ENCODE measurements around the gene IFNG-AS1.

IFNG-AS1 gene

GRCh38 chr12:68020699-68021098, 31.5 kb downstream of the IFNG-AS1 start:
- no peak overlapping the region for H3K18ac ChIP-seq (ENCODE audit: low read length)
- DNase-seq, result no peak
- H3K14ac ChIP-seq (ENCODE audit: low read length), result no peak overlapping the region
- no peak overlapping the region for H3K4ac ChIP-seq (ENCODE audit: low read depth, low read length)
- no peak overlapping the region for H3K4me3 ChIP-seq (ENCODE audit: low read depth, low read length)
- H2AFZ ChIP-seq (ENCODE audit: insufficient read depth, low read length, poor library complexity), result no peak overlapping the region
- H4K91ac ChIP-seq (ENCODE audit: low read depth, low read length), result no peak overlapping the region
- no peak overlapping the region for H3K9ac ChIP-seq (ENCODE audit: low read length)
- no peak overlapping the region for H3K4me2 ChIP-seq (ENCODE audit: low read length)
- no peaks in the 10 kb centered on the region for H3K4me1 ChIP-seq (ENCODE audit: control insufficient read depth in 1 of 2, insufficient read depth in 2 of 2, low read length in 2 of 2)
- no peak overlapping the region for H2BK12ac ChIP-seq (ENCODE audit: low read length)
- no peaks in the 10 kb centered on the region for H3K9me3 ChIP-seq (ENCODE audit: insufficient read depth, low read depth, low read length)
- H3K23ac ChIP-seq (ENCODE audit: low read length), result no peak overlapping the region
- H2BK120ac ChIP-seq (ENCODE audit: insufficient read depth, low read length, poor library complexity), result no peak overlapping the region
- no peak overlapping the region for H2AK5ac ChIP-seq (ENCODE audit: low read length)
- H3K79me1 ChIP-seq (ENCODE audit: low read length), result no peaks in the 10 kb centered on the region
- no peaks in the 10 kb centered on the region for H3K36me3 ChIP-seq (ENCODE audit: control insufficient read depth in 1 of 2, insufficient read depth in 2 of 2, low read length in 2 of 2)
- WGBS (ENCODE audit: extremely low coverage, insufficient coverage, insufficient read length), result no CpG with 5 or more reads among the region's 5 CpGs
- H2BK5ac ChIP-seq (ENCODE audit: low read depth, low read length, poor library complexity), result no peak overlapping the region
- no peak overlapping the region for H4K12ac ChIP-seq (ENCODE audit: low read depth, low read length)
- no peaks in the 10 kb centered on the region for H3K27me3 ChIP-seq (ENCODE audit: insufficient read depth, low read length)
- H4K8ac ChIP-seq (ENCODE audit: low read depth, low read length), result no peak overlapping the region
- H3K79me2 ChIP-seq (ENCODE audit: control insufficient read depth, insufficient read depth, low read length, poor library complexity), result no peaks in the 10 kb centered on the region
- no peak overlapping the region for H3K27ac ChIP-seq (ENCODE audit: low read depth, low read length)

DNA sequence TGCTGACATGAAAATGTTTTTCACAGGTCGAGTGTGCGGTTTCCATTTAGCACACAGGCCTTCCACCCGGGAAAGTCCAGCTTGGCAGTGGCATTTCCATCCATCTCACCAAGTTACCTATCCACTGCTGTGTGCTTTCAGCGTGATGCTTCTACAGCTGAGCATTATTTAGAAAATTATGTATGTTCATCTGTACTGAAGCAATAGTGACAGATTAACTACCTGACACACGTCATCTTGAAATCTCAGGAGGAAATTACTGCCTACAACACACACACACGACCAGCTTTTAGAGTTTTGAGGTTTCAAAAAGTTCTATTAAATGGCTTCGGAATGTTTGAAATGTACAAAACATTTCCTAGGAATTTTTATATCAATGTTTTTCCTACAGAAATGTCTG, 39.4 kb downstream of the IFNG-AS1 start:
- H3K9ac ChIP-seq (ENCODE audit: low read length), result no peak overlapping the region
- no peaks in the 10 kb centered on the region for H3K27me3 ChIP-seq (ENCODE audit: insufficient read depth, low read length)
- H2BK5ac ChIP-seq (ENCODE audit: low read depth, low read length, poor library complexity), result no peak overlapping the region
- no peak overlapping the region for H3K23ac ChIP-seq (ENCODE audit: low read length)
- no peak overlapping the region for H3K4ac ChIP-seq (ENCODE audit: low read depth, low read length)
- DNase-seq, result no peak
- WGBS (ENCODE audit: extremely low coverage, insufficient coverage, insufficient read length), result no CpG with 5 or more reads among the region's 7 CpGs
- H3K36me3 ChIP-seq (ENCODE audit: control insufficient read depth in 1 of 2, insufficient read depth in 2 of 2, low read length in 2 of 2), result no peaks in the 10 kb centered on the region
- H4K91ac ChIP-seq (ENCODE audit: low read depth, low read length), result no peak overlapping the region
- no peak overlapping the region for H3K4me3 ChIP-seq (ENCODE audit: low read depth, low read length)
- no peak overlapping the region for H2AK5ac ChIP-seq (ENCODE audit: low read length)
- H3K14ac ChIP-seq (ENCODE audit: low read length), result no peak overlapping the region
- no peak overlapping the region for H2AFZ ChIP-seq (ENCODE audit: insufficient read depth, low read length, poor library complexity)
- H3K18ac ChIP-seq (ENCODE audit: low read length), result no peak overlapping the region
- H3K27ac ChIP-seq (ENCODE audit: low read depth, low read length), result no peak overlapping the region
- no peak overlapping the region for H2BK12ac ChIP-seq (ENCODE audit: low read length)
- H3K79me1 ChIP-seq (ENCODE audit: low read length), result no peaks in the 10 kb centered on the region
- H3K4me2 ChIP-seq (ENCODE audit: low read length), result no peak overlapping the region
- no peak overlapping the region for H2BK120ac ChIP-seq (ENCODE audit: insufficient read depth, low read length, poor library complexity)
- H3K4me1 ChIP-seq (ENCODE audit: control insufficient read depth in 1 of 2, insufficient read depth in 2 of 2, low read length in 2 of 2), result no peaks in the 10 kb centered on the region
- H4K8ac ChIP-seq (ENCODE audit: low read depth, low read length), result no peak overlapping the region
- no peak overlapping the region for H4K12ac ChIP-seq (ENCODE audit: low read depth, low read length)
- H3K79me2 ChIP-seq (ENCODE audit: control insufficient read depth, insufficient read depth, low read length, poor library complexity), result no peaks in the 10 kb centered on the region
- H3K9me3 ChIP-seq (ENCODE audit: insufficient read depth, low read depth, low read length), result no peaks in the 10 kb centered on the region

DNA sequence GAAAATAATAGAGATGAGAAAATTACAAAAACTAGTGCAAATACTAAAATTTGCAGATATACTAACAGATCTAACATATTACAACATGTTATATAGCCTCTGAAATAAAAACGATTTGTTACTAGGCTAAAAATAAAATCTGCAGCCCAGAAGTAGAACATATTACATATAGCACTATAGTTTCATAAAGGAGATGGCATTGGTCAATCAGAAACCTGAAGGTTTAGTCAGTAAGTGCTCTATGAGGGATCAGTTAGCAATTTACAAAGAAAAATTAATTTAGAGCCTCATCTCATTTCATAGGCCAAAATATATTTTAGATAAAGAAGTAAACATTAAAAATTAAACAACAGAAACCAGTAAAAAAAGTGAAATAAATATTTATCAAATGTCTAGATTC, 41.0 kb downstream of the IFNG-AS1 start:
- H2AK5ac ChIP-seq (ENCODE audit: low read length), result no peak overlapping the region
- H3K4me2 ChIP-seq (ENCODE audit: low read length), result no peak overlapping the region
- no peak overlapping the region for H4K91ac ChIP-seq (ENCODE audit: low read depth, low read length)
- H3K9ac ChIP-seq (ENCODE audit: low read length), result no peak overlapping the region
- no peak overlapping the region for H2BK120ac ChIP-seq (ENCODE audit: insufficient read depth, low read length, poor library complexity)
- H3K4ac ChIP-seq (ENCODE audit: low read depth, low read length), result no peak overlapping the region
- no peaks in the 10 kb centered on the region for H3K79me2 ChIP-seq (ENCODE audit: control insufficient read depth, insufficient read depth, low read length, poor library complexity)
- no peak overlapping the region for H2BK5ac ChIP-seq (ENCODE audit: low read depth, low read length, poor library complexity)
- H3K14ac ChIP-seq (ENCODE audit: low read length), result no peak overlapping the region
- H2AFZ ChIP-seq (ENCODE audit: insufficient read depth, low read length, poor library complexity), result no peak overlapping the region
- no peaks in the 10 kb centered on the region for H3K4me1 ChIP-seq (ENCODE audit: control insufficient read depth in 1 of 2, insufficient read depth in 2 of 2, low read length in 2 of 2)
- no peak overlapping the region for H3K4me3 ChIP-seq (ENCODE audit: low read depth, low read length)
- no peak overlapping the region for H4K12ac ChIP-seq (ENCODE audit: low read depth, low read length)
- H3K9me3 ChIP-seq (ENCODE audit: insufficient read depth, low read depth, low read length), result no peaks in the 10 kb centered on the region
- no peak overlapping the region for H2BK12ac ChIP-seq (ENCODE audit: low read length)
- no peaks in the 10 kb centered on the region for H3K79me1 ChIP-seq (ENCODE audit: low read length)
- no CpG with 5 or more reads among the region's 1 CpG for WGBS (ENCODE audit: extremely low coverage, insufficient coverage, insufficient read length)
- H3K23ac ChIP-seq (ENCODE audit: low read length), result no peak overlapping the region
- no peaks in the 10 kb centered on the region for H3K27me3 ChIP-seq (ENCODE audit: insufficient read depth, low read length)
- H3K36me3 ChIP-seq (ENCODE audit: control insufficient read depth in 1 of 2, insufficient read depth in 2 of 2, low read length in 2 of 2), result no peaks in the 10 kb centered on the region
- H4K8ac ChIP-seq (ENCODE audit: low read depth, low read length), result no peak overlapping the region
- no peak for DNase-seq
- no peak overlapping the region for H3K27ac ChIP-seq (ENCODE audit: low read depth, low read length)
- no peak overlapping the region for H3K18ac ChIP-seq (ENCODE audit: low read length)

DNA sequence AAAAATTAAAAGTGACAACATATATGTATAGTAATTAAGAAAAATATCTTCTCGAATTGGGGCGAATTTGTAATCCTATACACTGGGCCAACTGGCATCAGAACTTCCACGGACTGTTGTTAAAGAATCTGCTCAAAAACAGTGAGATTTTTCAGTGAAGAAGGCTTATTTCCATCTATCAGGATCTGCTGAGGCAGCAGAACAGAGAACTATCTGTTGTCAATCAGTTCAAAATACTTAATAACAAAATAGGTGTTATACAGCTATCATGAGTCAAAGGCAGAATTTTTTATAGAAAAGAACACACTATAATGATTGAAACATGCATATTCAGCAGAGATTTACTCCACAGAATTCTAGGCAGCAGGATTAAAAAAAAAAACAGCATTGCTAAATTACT, 41.9 kb downstream of the IFNG-AS1 start:
- Histone ChIP-seq H3K23ac (ENCODE audit: low read length) (no peak overlapping the region), H4K12ac (ENCODE audit: low read depth, low read length) (no peak overlapping the region), H3K27ac (ENCODE audit: low read depth, low read length) (no peak overlapping the region), H2BK5ac (ENCODE audit: low read depth, low read length, poor library complexity) (no peak overlapping the region), H2AK5ac (ENCODE audit: low read length) (no peak overlapping the region), H3K14ac (ENCODE audit: low read length) (no peak overlapping the region), H3K4ac (ENCODE audit: low read depth, low read length) (no peak overlapping the region), H3K4me2 (ENCODE audit: low read length) (no peak overlapping the region), H3K9ac (ENCODE audit: low read length) (no peak overlapping the region), H3K36me3 (ENCODE audit: control insufficient read depth in 1 of 2, insufficient read depth in 2 of 2, low read length in 2 of 2) (no peaks in the 10 kb centered on the region), H2BK120ac (ENCODE audit: insufficient read depth, low read length, poor library complexity) (no peak overlapping the region), H3K4me1 (ENCODE audit: control insufficient read depth in 1 of 2, insufficient read depth in 2 of 2, low read length in 2 of 2) (no peaks in the 10 kb centered on the region), H3K79me1 (ENCODE audit: low read length) (no peaks in the 10 kb centered on the region), H3K79me2 (ENCODE audit: control insufficient read depth, insufficient read depth, low read length, poor library complexity) (no peaks in the 10 kb centered on the region), H3K9me3 (ENCODE audit: insufficient read depth, low read depth, low read length) (no peaks in the 10 kb centered on the region), H4K8ac (ENCODE audit: low read depth, low read length) (no peak overlapping the region), H2BK12ac (ENCODE audit: low read length) (no peak overlapping the region), H4K91ac (ENCODE audit: low read depth, low read length) (no peak overlapping the region), H3K27me3 (ENCODE audit: insufficient read depth, low read length) (no peaks in the 10 kb centered on the region), H2AFZ (ENCODE audit: insufficient read depth, low read length, poor library complexity) (no peak overlapping the region), H3K4me3 (ENCODE audit: low read depth, low read length) (no peak overlapping the region), H3K18ac (ENCODE audit: low read length) (no peak overlapping the region)
- WGBS (ENCODE audit: extremely low coverage, insufficient coverage, insufficient read length), result no CpG with 5 or more reads among the region's 3 CpGs
- DNase-seq, result no peak
